SK-N-MC (cell line): ENCODE measurements around the gene ARHGEF1.

Experiments
- DNase-seq: peaks from one replicate; pipeline ENCODE4 v3.0.0-alpha.2; 2011; ENCODE audit warnings: low read depth, low spot score
- H3K27ac ChIP-seq: fragments of 200-600 bp; sonication (generic); 2 replicates; pipeline ENCODE4 v1.5.1; 2016; ENCODE audit warnings: mixed run types
- H3K36me3 ChIP-seq: fragments of 200-600 bp; sonication (generic); 2 replicates; pipeline ENCODE4 v1.6.1; 2017; ENCODE audit warnings: antibody characterized with exemption, low read length, mixed read lengths; ENCODE audit not compliant: insufficient read depth
- H3K4me3 ChIP-seq: fragments of 200-600 bp; sonication (generic); 2 replicates; pipeline ENCODE4 v1.5.1; 2016
- H3K9ac ChIP-seq: fragments of 200-600 bp; sonication (generic); 2 replicates; pipeline ENCODE4 v1.8.0; 2017; ENCODE audit warnings: mixed run types, mixed read lengths; ENCODE audit not compliant: insufficient read length
- H3K9me3 ChIP-seq: fragments of 200-600 bp; sonication (generic); 2 replicates; pipeline ENCODE4 v1.6.1; 2017; ENCODE audit warnings: low read depth, mild to moderate bottlenecking, antibody characterized with exemption, low read length, moderate library complexity, mixed read lengths
- EZH2 ChIP-seq: fragments of 200-600 bp; sonication (generic); IDR thresholded peaks from one replicate; pipeline ENCODE4 v1.6.1; 2017; ENCODE audit warnings: antibody characterized with exemption
- FOXP2 ChIP-seq: optimal IDR thresholded peaks from 2 replicates; pipeline ENCODE3; 2011; ENCODE audit warnings: mild to moderate bottlenecking, moderate library complexity; ENCODE audit not compliant: insufficient read depth; ENCODE audit errors: extremely low read length, control extremely low read depth
- POLR2AphosphoS5 ChIP-seq: IDR thresholded peaks from 2 replicates; pipeline ENCODE4 v1.6.1; 2012; ENCODE audit warnings: mild to moderate bottlenecking, low read depth, low read length, borderline replicate concordance

Gene ARHGEF1

DNA sequence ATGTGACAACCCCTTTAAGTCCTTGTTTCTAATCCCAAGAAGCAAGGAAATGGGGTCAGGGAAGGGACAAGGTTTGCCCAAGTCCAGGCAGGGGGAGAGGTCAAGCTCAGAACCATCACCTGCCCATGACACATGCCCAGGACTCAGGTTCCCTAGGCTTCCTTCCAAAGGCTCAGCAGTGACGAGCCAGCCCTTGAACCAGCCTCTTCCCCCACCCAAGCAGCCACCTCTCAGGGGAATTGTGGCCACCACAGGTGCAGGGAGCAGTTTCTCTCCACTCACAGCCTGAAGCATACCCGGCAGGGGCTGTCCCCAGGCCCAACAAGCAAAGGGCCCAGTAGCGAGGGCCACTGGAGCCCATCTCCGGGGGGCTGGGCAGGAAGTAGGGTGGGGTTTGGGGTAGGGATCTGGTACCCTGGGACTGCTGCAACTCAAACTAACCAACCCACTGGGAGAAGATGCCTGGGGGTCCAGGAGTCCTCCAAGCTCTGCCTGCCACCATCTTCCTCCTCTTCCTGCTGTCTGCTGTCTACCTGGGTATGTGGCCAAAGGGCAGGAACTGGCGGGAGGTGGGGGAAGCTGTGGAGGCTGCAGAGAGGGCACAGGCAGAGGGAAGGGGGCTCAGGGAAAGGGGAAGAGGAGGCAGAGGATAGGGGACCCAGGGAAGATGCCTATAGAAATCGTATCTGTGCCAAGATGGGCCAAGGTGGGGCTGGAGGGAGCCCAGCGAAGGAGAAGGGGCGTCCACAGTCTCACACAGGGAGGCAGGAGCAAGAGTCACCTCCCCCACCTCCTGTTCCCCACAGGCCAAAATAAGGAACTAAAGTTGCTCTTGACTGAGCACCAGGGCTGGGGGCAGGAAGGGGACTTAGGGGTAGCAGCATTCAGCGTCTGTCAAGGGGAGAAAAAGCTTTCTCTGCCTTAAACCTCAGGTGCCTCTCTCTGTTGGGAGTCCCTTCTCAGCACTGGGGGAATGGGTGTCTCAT, 5.8 kb upstream of the ARHGEF1 start, which contains the start of gene CD79A:
Gene CD79A, plus strand, starts transcription at position 433 of the 986 bp plus-strand sequence. Its CDS starts 26 bp downstream, at position 459.
- peak within 1 kb of the TSS; percentile 11 for H3K9ac ChIP-seq
- H3K4me3 ChIP-seq = no peak within 1 kb of the TSS
- peak within 1 kb of the TSS; percentile 60 for H3K27ac ChIP-seq
- no peaks in the 10 kb centered on the region; the same call in 1 of the 2 replicates for H3K36me3 ChIP-seq
- TF ChIP-seq EZH2 (no peak), FOXP2 (no peak), POLR2AphosphoS5 (no peak)
- DNase-seq = no peak
- H3K9me3 ChIP-seq = no peaks in the 10 kb centered on the region

DNA sequence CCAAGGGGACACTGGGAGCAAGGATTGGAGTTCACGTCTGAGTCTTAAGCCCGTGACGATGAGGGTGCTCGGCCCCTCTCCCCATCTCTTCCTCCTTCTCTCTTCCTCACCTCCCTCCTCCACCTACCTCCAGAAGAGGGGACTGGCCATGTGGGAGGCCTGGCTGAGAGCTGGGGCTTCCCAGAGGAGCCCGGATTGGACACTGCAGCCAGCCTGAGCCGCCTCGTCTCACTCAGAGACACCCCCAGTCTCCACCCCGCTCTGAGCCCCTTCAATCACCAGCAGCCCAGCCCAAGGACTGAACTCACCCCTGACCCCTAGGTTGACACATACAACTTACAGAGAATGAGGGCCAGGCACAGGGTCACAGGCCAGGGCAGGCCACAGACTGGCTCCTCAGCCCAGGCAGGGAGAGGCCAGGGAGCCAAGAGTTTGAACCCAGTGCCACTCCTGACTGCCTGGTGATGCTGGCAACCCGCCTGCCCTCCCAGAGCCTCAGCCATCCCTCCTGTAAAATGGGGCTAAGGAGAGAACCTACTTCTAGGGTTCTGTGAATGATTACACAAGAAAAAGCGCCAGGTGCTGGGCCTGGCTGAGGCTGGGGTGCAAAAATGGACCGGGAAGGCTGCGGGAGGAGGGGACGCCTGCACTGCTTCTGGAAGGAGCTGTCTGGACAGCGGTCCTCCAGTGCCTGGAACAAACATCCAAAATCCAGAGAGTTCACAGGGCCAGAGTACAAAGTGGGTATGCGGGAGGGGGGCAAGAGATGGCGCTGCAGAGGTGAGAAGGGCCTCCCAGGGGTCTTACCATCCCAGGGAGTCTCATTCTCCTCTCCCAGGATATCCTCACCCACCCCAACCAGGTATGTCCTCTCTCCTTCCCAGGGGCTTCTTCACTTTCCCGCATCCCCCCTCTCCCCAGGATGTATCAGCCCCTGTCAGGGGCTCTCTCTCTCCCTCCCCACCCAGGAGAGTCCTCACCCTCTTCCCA, 4.8 kb upstream of the ARHGEF1 start:
- TF ChIP-seq POLR2AphosphoS5 (no peak), FOXP2 (no peak), EZH2 (no peak)
- Histone ChIP-seq H3K36me3 (no peaks in the 10 kb centered on the region), H3K9ac (peak overlapping the region; percentile 11), H3K27ac (peak overlapping the region; percentile 60), H3K4me3 (no peak overlapping the region), H3K9me3 (no peaks in the 10 kb centered on the region)
- no peak for DNase-seq

GRCh38 chr19:41879080-41879479, 3.9 kb upstream of the ARHGEF1 start:
- no peak for DNase-seq
- no peaks in the 10 kb centered on the region for H3K9me3 ChIP-seq
- peak overlapping the region; percentile 96; the same call in 1 of the 2 replicates for H3K27ac ChIP-seq
- H3K9ac ChIP-seq = no peak overlapping the region
- no peaks in the 10 kb centered on the region for H3K36me3 ChIP-seq
- H3K4me3 ChIP-seq = no peak overlapping the region
- TF ChIP-seq POLR2AphosphoS5 (no peak), EZH2 (no peak), FOXP2 (no peak)

DNA sequence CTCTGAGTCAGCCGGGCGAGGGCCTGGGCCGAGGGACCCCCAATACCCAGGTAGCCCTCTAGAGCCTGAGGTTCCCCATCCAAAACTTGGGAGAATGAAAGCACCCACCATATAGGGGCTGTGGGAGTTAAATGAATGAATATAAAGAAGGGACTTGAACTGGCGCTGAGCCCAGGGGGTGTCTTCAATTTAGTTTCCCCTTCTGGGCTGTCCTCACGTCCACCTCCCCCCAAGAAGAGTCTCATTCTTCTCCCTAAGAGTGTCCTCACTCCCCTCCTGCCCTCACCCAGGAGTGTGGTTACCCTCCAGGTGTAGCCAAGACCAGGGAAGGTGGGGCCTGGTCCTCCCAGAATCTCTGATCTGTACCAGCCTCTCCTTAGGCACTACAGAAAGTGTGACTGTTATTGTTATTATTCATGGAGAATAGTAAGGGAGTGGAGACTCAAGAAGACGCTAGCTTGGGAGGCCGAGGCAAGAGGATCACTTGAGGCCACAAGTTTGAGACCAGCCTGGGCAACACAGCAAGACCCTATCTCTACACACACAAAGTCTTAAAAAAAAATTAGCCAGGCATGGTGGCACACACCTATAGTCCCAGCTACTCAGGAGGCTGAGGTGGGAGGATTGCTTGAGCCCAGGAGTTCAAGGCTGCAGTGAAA, 3.2 kb upstream of the ARHGEF1 start:
- DNase-seq = no peak
- no peak for TF ChIP-seq FOXP2
- H3K36me3 ChIP-seq = no peaks in the 10 kb centered on the region
- H3K9ac ChIP-seq = peak overlapping the region; percentile 61
- no peak overlapping the region for H3K4me3 ChIP-seq
- H3K9me3 ChIP-seq = no peaks in the 10 kb centered on the region
- H3K27ac ChIP-seq = peak overlapping the region; percentile 96

DNA sequence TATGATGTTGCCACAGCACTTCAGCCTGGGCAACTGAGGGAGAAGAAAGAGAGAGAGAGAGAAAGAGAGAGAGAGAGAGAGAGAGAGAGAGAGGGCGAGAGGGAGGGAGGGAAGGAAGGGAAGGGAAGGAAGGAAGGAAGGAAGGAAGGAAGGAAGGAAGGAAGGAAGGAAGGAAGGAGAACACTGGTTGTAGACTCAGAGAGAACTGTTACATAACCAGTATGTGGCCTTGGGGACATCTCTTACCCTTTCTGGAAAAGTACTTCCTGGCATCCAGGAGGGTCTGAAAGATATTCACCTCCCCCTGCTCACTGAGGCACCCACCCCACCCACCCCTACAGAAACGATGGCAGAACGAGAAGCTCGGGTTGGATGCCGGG, 2.7 kb upstream of the ARHGEF1 start:
- peak overlapping the region; percentile 63; the same call in 1 of the 2 replicates for H3K4me3 ChIP-seq
- no peak overlapping the region for H3K9ac ChIP-seq
- TF ChIP-seq FOXP2 (no peak), POLR2AphosphoS5 (no peak; the same call in 1 of the 2 replicates), EZH2 (no peak)
- H3K9me3 ChIP-seq = no peaks in the 10 kb centered on the region
- peak; percentile 78 for DNase-seq
- peak overlapping the region; percentile 96 for H3K27ac ChIP-seq
- H3K36me3 ChIP-seq = no peaks in the 10 kb centered on the region

- peak overlapping the region; percentile 95 for H3K27ac ChIP-seq
- no peaks in the 10 kb centered on the region for H3K9me3 ChIP-seq
- TF ChIP-seq POLR2AphosphoS5 (no peak), EZH2 (no peak), FOXP2 (no peak)
- peak overlapping the region; percentile 94 for H3K9ac ChIP-seq
- no peak for DNase-seq
- peaks cover 6% of the 10 kb centered on the region; the same call in 1 of the 2 replicates for H3K36me3 ChIP-seq
- H3K4me3 ChIP-seq = peak overlapping the region; percentile 81
Observed at GRCh38 chr19:41883463-41883820, 458 bp downstream of the ARHGEF1 start.

DNA sequence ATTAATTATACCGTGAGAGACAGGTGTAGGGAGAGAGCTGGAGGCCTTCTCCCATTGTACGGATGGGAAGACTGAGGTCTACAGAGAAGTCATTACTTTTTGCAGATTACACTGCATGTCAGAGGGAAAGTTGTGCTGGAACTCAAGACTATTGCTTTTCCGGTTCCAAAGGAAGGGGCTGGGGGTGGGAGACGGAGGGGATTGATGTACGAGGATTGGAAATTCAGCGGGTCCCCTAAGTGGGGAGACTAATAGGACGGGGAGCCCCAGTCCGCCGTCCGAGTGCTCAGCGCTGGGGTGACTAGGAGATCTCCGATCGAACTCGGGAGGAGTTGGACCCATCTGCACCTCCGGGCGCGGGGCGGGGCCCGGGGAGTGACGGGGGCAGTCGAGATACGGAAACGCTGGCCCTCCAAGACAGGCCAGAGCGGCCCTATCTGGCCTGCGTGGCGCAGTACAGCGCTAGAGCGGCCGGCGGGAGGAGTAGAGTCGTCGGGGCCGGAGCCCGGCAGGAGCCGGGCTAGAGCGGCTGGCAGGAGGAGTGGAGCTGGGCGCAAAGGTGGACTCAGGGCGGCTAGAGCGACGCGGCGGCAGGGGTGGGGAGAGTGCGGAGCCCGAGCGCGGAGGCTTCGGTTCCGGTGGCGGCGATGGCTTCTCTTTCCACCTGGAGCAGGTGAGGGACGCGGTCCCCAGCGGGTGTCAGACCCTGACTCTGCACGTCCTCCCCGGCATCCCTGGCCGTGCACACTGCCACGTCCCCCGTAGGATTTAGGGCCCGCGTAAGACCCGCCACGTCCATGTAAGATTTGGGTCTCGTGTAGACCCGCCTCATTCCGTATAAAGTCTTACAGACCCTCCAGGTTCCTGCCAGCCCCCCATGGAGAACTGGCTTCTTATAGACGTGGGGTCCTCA, 1.1 kb downstream of the ARHGEF1 start:
- H3K36me3 ChIP-seq = peaks cover 10% of the 10 kb centered on the region; the same call in 1 of the 2 replicates
- peak overlapping the region; percentile 81 for H3K4me3 ChIP-seq
- TF ChIP-seq EZH2 = no peak
- peak; percentile 24 for TF ChIP-seq FOXP2
- peak; percentile 79 for TF ChIP-seq POLR2AphosphoS5
- DNase-seq = no peak
- no peaks in the 10 kb centered on the region for H3K9me3 ChIP-seq
- H3K27ac ChIP-seq = peak overlapping the region; percentile 95
- peak overlapping the region; percentile 94 for H3K9ac ChIP-seq
